HepG2 (cell line): ENCODE results near the gene ARHGAP45. TPM values are rescaled to one million over a fixed set of nuclear protein-coding genes. Genes with fewer than 3 reads are reported as not detected.
A peak's percentile ranks its signal among the peaks of the same experiment; 100 is the strongest.

Experiments used
- ATAD3A ChIP-seq: sonication (generic); formaldehyde crosslinking; IDR thresholded peaks from 2 replicates; pipeline ENCODE4 v1.4.0; 2020; ENCODE audit warnings: missing genetic modification reagents
- ATF2 ChIP-seq: sonication (generic); formaldehyde crosslinking; IDR thresholded peaks from 2 replicates; pipeline ENCODE4 v1.4.0; 2020; ENCODE audit warnings: missing genetic modification reagents
- KLF9 ChIP-seq: IDR thresholded peaks from 2 replicates; pipeline ENCODE4 v1.6.1; 2016; ENCODE audit warnings: low read depth
- TBX2 ChIP-seq: sonication (generic); formaldehyde crosslinking; IDR thresholded peaks from 2 replicates; pipeline ENCODE4 v1.5.0; 2020; ENCODE audit warnings: missing genetic modification reagents, mild to moderate bottlenecking, borderline replicate concordance
- TERF1 ChIP-seq: sonication (generic); formaldehyde crosslinking; IDR thresholded peaks from 2 replicates; pipeline ENCODE4 v1.8.0; 2022; ENCODE audit warnings: mild to moderate bottlenecking, missing genetic modification reagents, moderate library complexity
- THYN1 ChIP-seq: sonication (generic); formaldehyde crosslinking; IDR thresholded peaks from 2 replicates; pipeline ENCODE4 v1.8.1; 2023; ENCODE audit warnings: low read depth, mild to moderate bottlenecking, moderate library complexity, missing genetic modification reagents, borderline replicate concordance
- TOE1 ChIP-seq: sonication (generic); formaldehyde crosslinking; IDR thresholded peaks from 2 replicates; pipeline ENCODE4 v1.4.0; 2020; ENCODE audit warnings: mild to moderate bottlenecking, missing genetic modification reagents
- TRIM22 ChIP-seq: fragments of 450-650 bp; IDR thresholded peaks from 2 replicates; pipeline ENCODE4 v1.6.1; 2017
- ZBTB21 ChIP-seq: sonication (generic); formaldehyde crosslinking; IDR thresholded peaks from 2 replicates; pipeline ENCODE4 v1.4.0; 2020; ENCODE audit warnings: missing genetic modification reagents
- ZFP1 ChIP-seq: IDR thresholded peaks from 2 replicates; pipeline ENCODE4 v1.6.1; 2016
- ZMAT3 ChIP-seq: sonication (generic); formaldehyde crosslinking; conservative IDR thresholded peaks from 2 replicates; pipeline ENCODE4 v1.7.0; 2021; ENCODE audit warnings: missing genetic modification reagents
- ZNF317 ChIP-seq: sonication (generic); formaldehyde crosslinking; IDR thresholded peaks from 2 replicates; pipeline ENCODE4 v1.5.0; 2020; ENCODE audit warnings: mild to moderate bottlenecking, missing genetic modification reagents
- ZNF460 ChIP-seq: sonication (generic); formaldehyde crosslinking; IDR thresholded peaks from 2 replicates; pipeline ENCODE4 v1.5.1; 2020; ENCODE audit warnings: missing genetic modification reagents, mild to moderate bottlenecking, borderline replicate concordance
- ZNF607 ChIP-seq: sonication (generic); formaldehyde crosslinking; IDR thresholded peaks from 2 replicates; pipeline ENCODE4 v1.5.1; 2020; ENCODE audit warnings: missing genetic modification reagents, mild to moderate bottlenecking, borderline replicate concordance
- ZNF83 ChIP-seq: sonication (generic); formaldehyde crosslinking; IDR thresholded peaks from 2 replicates; pipeline ENCODE4 v1.4.0; 2020; ENCODE audit warnings: missing genetic modification reagents, mild to moderate bottlenecking, borderline replicate concordance
- polyA plus RNA-seq, 8 experiments: library from polyadenylated mRNA; depleted of rRNA in 3 of 8; stranded (reverse) in 7 of 8; unstranded in 1 of 8; fragments of >200 nt; fragmentation: Illumina TruSeq in 4 of 8; extraction: Trizol in 4 of 8; gene quantifications; 2 replicates each; pipeline versions ENCODE4 v1.2.1 to v1.2.3, GENCODE V29; 2011 to 2016; ENCODE audit warnings: low read depth in 4 of 8, missing spikeins in 1 of 8, mixed read lengths in 1 of 8; ENCODE audit not compliant: insufficient read depth in 1 of 8
- total RNA-seq, 5 experiments: library from RNA; depleted of rRNA; stranded (reverse); fragments of >200 nt; fragmentation: Illumina TruSeq; extraction: Trizol; gene quantifications; 2 replicates each; pipeline ENCODE4 v1.2.3, GENCODE V29; 2016; ENCODE audit warnings: low read depth in 1 of 5
- TF ChIP-seq, protein P1 (sequence below): sonication (generic); formaldehyde crosslinking; IDR thresholded peaks from 2 replicates; pipeline ENCODE4 v1.4.0; 2020; ENCODE audit warnings: missing genetic modification reagents, borderline replicate concordance
- TF ChIP-seq, protein P2 (sequence below): sonication (generic); formaldehyde crosslinking; IDR thresholded peaks from 2 replicates; pipeline ENCODE4 v1.5.1; 2020; ENCODE audit warnings: missing genetic modification reagents, mild to moderate bottlenecking, borderline replicate concordance

Gene ARHGAP45
- total and polyA plus RNA-seq, 2 of the 13 experiments (the other 11 are each of a cell fraction or from before 2014, with no cell fraction given): 0.84 to 32.0 TPM

- TF ChIP-seq, protein P1, sequence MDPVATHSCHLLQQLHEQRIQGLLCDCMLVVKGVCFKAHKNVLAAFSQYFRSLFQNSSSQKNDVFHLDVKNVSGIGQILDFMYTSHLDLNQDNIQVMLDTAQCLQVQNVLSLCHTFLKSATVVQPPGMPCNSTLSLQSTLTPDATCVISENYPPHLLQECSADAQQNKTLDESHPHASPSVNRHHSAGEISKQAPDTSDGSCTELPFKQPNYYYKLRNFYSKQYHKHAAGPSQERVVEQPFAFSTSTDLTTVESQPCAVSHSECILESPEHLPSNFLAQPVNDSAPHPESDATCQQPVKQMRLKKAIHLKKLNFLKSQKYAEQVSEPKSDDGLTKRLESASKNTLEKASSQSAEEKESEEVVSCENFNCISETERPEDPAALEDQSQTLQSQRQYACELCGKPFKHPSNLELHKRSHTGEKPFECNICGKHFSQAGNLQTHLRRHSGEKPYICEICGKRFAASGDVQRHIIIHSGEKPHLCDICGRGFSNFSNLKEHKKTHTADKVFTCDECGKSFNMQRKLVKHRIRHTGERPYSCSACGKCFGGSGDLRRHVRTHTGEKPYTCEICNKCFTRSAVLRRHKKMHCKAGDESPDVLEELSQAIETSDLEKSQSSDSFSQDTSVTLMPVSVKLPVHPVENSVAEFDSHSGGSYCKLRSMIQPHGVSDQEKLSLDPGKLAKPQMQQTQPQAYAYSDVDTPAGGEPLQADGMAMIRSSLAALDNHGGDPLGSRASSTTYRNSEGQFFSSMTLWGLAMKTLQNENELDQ: no peak
- TF ChIP-seq ZNF460 (CRISPR knock-in tag): no peak; the same call in 1 of the 2 replicates
- no peak for TF ChIP-seq TOE1 (CRISPR knock-in tag)
- TF ChIP-seq ZNF317: no peak
- TF ChIP-seq ATAD3A (CRISPR knock-in tag): no peak
- no peak for TF ChIP-seq ZFP1
- no peak; the same call in 1 of the 2 replicates for TF ChIP-seq ATF2 (CRISPR knock-in tag)
- no peak for TF ChIP-seq KLF9 (CRISPR knock-in tag)
- TF ChIP-seq ZNF83: no peak
- no peak for TF ChIP-seq ZBTB21 (CRISPR knock-in tag)
- peak; percentile 83; the same call in 1 of the 2 replicates for TF ChIP-seq ZNF607 (CRISPR knock-in tag)
- no peak for TF ChIP-seq TERF1 (CRISPR knock-in tag)
- peak; percentile 69 for TF ChIP-seq ZMAT3 (CRISPR knock-in tag)
- TF ChIP-seq TRIM22: no peak
- TF ChIP-seq TBX2: peak; percentile 79; the same call in 1 of the 2 replicates
- no peak for TF ChIP-seq THYN1 (CRISPR knock-in tag)
- TF ChIP-seq, protein P2, sequence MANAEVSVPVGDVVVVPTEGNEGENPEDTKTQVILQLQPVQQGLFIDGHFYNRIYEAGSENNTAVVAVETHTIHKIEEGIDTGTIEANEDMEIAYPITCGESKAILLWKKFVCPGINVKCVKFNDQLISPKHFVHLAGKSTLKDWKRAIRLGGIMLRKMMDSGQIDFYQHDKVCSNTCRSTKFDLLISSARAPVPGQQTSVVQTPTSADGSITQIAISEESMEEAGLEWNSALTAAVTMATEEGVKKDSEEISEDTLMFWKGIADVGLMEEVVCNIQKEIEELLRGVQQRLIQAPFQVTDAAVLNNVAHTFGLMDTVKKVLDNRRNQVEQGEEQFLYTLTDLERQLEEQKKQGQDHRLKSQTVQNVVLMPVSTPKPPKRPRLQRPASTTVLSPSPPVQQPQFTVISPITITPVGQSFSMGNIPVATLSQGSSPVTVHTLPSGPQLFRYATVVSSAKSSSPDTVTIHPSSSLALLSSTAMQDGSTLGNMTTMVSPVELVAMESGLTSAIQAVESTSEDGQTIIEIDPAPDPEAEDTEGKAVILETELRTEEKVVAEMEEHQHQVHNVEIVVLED: peak; percentile 43; the same call in 1 of the 2 replicates
Observed at GRCh38 chr19:1103708-1104310, 36.8 kb downstream of the ARHGAP45 start, which contains the start of gene GPX4 (continued).
